Prostate gland (tissue), 2 donors: Measurements from ENCODE around the gene CREB3L1.

Source experiments
- POLR2A ChIP-seq: fragments of 450-650 bp; IDR thresholded peaks from one replicate; pipeline ENCODE4 v1.6.1; 2016; ENCODE audit warnings: antibody characterized with exemption, mild to moderate bottlenecking
- POLR2AphosphoS5 ChIP-seq: sonication (generic); formaldehyde crosslinking; IDR thresholded peaks from one replicate; pipeline ENCODE4 v1.6.1; 2017; ENCODE audit warnings: antibody characterized with exemption
- TF ChIP-seq, protein P1 (sequence below), 4 experiments: fragments of 200-600 bp in 2 of 4; fragments of 450-650 bp in 2 of 4; sonication (generic) in 2 of 4; IDR thresholded peaks; 1 replicate in 3 of 4; 2 replicates in 1 of 4; pipeline ENCODE4 v1.5.1; 2016 to 2019; ENCODE audit warnings: antibody characterized with exemption in 4 of 4, mild to moderate bottlenecking in 2 of 4, moderate library complexity in 2 of 4

DNA sequence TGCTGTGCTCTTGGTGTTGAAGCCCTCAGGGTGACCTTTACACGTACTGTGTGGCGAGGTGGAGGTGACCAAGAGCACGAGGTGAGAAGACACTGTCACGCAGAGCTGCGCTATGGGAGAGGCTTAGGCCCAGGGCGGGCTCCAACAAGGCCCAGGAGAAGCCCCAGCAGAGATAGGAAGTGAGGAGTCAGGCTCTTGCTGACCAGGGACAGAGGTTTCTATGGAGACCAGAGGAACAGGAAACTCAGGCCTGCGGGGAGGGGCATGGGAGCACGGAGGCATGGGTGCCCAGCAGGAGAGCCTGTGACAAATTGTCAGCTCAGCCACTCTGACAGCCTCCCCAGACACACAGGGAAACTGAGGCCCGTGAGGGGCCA is 85.6 kb downstream of the CREB3L1 start:
- TF ChIP-seq, protein P1, sequence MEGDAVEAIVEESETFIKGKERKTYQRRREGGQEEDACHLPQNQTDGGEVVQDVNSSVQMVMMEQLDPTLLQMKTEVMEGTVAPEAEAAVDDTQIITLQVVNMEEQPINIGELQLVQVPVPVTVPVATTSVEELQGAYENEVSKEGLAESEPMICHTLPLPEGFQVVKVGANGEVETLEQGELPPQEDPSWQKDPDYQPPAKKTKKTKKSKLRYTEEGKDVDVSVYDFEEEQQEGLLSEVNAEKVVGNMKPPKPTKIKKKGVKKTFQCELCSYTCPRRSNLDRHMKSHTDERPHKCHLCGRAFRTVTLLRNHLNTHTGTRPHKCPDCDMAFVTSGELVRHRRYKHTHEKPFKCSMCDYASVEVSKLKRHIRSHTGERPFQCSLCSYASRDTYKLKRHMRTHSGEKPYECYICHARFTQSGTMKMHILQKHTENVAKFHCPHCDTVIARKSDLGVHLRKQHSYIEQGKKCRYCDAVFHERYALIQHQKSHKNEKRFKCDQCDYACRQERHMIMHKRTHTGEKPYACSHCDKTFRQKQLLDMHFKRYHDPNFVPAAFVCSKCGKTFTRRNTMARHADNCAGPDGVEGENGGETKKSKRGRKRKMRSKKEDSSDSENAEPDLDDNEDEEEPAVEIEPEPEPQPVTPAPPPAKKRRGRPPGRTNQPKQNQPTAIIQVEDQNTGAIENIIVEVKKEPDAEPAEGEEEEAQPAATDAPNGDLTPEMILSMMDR (IDR thresholded peaks at IDR 0.05): no peak
- TF ChIP-seq POLR2A: no peak
- no peak for TF ChIP-seq POLR2AphosphoS5
